ENCODE results near the gene ZNF485.
"Not testable (repeated sequence)": the region's sequence is repeated elsewhere in the genome, so short reads cannot be mapped to it uniquely, and the experiment has no call there.

ZNF485 gene

DNA sequence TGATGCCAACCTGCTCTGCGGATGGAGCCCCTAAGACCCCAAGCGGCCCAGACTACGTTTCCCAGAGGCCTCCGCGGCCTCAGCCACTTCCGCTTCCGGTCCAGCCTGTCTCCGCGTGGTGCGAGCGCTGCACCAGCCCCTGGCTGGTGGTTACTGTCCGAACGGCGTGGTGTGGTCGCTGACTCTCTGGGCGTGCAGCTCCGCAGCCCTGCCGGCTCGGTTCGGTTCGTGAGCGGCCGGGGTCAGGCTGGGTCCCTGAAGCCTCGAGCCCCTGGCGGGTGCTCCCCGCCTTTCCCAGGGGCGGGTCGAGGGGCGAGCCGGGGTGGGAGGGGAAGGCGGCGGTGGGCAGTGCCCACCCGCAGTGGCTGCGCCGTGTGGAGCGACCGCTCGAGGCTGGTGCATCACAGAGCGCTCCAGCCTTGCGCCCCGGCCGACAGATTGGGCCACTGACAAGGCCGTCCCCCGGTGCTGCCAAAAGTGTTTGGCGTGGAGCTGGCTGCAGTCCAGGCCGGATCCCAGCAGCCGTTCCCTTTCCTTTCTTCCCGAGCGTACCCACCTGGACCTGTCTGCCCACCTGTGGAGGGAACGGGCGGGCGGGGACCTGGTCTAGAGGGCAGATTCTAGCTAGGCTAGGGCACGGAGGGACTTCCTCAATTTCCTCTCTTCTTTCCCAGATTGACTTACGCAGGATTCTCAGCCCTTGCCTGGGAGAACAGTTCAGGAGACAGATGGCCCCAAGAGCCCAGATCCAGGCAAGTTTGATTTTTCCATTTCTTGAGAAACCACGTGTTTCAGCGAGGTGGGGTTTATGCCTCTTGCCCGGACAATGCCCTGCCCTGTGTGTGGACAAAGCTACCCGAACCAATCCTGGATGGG lies at the start of gene ZNF485:
TSS of gene ZNF485 (plus strand) at position 116 of the 876 bp plus-strand sequence. CDS start at position 729, 613 bp downstream.
- DNase-seq: peak; percentile 73

DNA sequence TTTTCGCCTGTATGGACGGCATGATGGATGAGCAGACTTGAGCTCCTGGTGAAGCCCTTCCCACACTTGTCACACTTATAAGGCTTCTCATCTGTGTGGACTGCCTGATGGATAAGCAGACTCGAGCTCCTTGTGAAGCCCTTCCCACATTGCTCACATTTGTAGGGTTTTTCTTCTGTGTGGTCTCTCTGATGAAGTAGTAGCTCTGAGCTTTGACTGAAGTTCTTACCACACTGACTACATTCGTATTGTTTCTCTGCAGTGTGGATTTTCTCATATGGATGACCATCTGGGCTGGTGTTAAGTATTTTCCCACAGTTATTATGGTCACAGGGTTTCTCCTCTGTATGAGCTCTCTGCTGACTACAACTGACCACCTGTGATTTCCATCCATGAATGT lies 49.0 kb upstream of the ZNF485 start:
- no peak for DNase-seq

DNA sequence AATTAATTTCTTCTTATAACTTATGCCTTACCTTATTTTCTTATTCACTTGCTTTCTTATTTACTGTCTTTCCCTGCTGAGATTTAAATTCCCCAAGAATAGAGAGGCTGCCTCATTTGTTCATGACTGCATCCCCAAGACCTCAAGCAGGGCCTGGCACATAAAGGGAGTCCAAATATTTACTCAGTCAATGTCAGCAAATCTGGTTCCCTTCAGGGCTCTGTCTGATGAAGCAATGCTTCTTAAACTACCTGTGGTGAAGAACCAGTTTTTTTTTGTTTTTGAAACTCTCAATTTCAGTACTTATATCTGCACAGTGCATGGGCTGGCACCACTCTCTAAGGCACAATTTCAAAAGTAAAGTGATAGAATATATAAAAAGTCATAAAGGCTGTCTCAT lies 36.6 kb upstream of the ZNF485 start:
- DNase-seq: no peak

DNA sequence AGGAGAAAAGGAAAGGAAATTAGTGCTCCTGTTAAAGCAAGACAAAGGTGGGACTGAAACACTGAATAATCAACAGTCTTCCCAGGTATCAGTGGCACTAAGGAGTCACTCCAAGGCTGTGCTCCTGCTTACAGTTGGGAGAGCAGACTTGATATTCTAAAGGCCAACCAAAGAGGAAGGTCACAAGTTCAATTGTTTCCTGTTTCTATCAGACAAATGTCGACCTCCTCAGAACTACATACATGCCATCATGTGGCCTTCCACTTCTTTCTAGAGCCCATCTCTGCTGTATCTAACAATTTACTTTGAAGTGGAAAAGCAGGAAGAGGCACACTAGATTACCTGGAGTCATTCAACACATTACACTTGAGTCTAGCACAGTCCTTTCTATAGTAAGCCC lies 35.3 kb upstream of the ZNF485 start:
- DNase-seq: no peak

DNA sequence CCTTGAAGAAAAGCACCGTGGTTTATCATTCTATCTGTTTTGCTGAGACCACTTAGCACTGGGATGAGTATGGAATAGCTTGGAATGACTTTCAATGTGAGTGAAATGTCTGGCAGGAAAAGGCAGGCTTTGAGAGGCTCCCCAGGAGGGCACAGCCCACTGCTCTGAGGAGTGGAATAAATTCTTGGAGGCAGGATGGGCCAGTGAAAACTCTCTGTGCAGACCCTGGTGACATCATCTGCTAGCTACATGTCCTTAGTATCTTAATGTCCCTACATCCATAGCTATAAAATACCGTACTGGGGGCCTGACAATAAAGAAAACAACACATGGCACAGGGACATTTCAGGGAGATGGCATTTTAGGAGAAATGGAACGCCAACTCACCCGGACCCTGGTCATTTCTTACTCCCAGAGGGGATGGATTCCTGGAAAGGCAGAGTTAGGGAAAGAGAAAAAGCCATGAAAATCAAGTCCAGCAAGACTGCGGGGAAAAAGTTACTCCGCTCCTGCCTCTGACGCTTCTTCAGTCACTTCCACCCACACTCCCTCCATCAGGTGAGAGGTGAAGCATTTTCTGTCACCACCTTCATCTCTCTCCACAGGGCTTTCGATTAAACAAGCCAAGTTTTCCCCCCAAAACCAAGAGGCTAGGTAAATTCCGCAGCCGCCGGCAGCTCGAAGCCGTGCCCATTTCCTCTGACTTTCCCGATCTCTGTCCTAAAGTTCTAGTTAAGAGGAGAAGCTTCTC lies 32.8 kb upstream of the ZNF485 start:
- no peak for DNase-seq

DNA sequence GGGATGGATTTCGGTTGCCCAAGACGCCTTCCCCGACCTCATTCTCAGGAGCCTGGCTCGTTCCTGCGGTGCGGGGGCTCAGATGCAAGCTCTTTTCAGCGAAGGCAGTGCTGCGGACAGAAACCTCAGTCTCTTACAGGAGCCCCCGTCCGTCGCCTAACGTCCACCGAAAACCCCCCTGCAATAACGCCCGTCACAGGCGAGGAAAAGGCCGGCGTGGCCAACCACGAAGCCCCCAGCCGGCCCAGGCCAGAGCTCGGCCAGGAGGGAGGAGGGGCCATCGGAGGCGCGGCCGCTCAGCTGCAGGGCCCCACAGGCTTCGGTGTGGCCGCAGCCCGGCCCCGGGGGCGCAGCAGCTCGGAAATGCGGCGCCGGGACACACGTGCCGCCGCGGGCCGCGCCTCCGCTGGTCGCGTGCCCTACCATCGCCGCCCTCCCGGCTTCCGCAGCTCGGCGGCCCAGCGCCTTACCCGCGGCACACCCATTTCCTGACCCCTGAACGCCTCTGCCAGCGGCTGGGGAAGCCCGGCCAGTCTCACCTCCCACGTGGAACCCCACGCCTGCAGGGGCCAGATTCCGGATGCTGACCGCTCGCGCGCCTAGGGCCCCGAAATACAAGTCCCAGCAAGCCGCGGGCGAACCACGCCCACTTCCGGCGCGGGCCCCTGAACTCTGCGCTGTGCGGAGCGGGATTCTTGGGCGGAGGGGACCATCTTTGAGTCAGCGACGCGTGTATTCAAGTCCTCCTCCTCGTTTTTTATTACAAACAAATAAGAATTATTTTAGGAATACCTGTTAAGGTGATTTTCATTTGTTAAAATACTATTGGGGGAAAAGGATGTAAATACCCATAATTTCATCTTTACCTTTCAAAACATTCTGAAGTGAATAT lies 32.0 kb upstream of the ZNF485 start, which contains the start of gene ZNF239:
TSS of gene ZNF239 (minus strand) at position 616 of the 892 bp plus-strand sequence. CDS start 16,537 bp downstream, outside the sequence.
- DNase-seq: peak; percentile 77

DNA sequence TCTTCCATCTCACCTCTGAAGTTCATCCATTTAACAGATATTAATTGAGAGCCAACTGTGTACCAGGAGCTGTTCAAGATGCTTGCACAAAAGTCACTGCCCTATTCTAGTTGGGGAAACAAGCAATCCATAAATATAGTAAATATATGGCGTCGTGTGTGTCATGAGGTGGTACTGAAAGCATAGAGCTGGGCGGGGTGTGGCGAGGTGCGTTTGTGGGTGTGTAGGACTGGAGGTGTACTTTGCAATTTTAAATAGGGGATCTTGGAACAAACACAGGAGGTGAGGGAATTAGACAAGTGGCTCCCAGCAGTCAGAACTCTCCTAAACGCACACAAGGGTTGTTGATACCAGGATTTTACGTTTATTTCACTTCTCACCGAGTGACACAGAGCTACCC lies 31.3 kb upstream of the ZNF485 start:
- DNase-seq: no peak

DNA sequence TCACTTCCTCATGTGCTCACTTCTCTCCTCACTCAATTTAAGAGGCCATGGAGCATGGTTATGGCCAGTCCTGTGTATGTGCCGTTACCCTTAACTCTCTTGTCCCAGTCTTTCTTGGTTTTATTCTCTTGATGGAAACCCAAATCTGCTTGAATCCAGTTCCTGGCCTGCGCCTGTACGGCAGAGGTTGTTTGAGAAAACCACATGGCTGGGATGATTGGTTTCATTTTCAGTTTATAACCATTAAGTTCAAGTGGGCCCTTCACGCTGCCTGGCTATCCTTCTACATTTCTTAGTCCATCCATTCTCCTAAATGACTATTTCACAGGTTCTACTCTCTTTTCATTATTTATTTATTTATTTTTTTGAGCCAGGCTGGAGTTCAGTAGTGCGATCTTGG lies 30.2 kb upstream of the ZNF485 start:
- no peak for DNase-seq

DNA sequence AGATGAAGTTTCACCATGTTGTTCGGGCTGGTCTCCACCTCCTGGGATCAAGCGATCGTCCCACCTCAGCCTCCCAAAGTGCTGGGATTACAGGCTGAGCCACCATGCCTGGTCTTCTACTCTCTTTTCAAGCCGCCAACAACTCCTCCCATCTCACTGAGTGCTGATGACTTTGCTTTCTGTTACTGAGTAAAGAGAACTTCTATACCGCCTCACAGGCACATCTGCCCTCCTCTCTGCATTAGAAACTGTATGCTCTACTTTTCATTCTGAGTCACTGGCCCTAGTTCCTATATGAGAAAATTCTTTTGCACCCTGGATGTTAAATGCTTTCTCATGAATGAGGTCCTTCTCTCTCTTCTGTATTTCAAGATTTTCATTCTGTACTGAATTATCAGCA lies 29.7 kb upstream of the ZNF485 start:
- DNase-seq: peak; percentile 9

DNA sequence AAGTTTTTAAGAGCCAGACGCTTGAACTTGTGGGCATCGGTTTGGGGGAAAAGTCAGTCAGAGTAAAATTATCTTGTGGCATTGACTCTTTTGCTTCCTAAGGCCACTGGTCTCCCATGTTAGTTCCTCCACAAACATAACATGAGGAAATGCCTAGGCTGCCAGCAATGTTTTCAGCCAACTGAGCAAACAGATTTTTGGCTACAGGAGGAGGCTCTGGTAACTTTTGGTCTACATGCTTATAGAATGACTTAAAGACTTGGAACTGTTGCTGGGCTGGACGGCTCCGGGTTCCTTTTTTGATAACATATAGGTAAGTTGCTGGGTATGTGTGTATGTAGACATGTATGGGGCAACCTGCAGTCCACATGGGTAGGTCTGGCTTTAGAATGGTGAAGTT lies 22.2 kb upstream of the ZNF485 start:
- DNase-seq: no peak

DNA sequence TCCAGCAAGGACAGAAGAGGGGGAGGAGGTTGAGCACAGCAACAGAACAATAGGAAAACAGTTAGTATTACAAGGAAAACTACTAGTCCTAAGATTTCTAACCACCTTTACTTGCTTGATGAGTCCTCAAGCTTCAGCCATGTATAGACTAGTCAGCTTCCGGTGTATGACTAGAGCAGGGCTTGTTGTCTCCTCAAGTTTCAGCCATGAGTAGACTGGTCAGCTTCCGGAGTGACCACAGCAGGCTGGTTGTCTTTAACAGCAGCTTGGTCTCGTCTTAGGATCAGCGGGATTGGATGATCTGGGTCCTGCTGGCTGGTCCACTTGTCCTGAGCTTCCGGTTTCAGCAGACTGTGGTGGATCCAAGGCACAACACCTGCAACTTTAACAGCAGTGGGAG lies 21.2 kb upstream of the ZNF485 start:
- no peak for DNase-seq

DNA sequence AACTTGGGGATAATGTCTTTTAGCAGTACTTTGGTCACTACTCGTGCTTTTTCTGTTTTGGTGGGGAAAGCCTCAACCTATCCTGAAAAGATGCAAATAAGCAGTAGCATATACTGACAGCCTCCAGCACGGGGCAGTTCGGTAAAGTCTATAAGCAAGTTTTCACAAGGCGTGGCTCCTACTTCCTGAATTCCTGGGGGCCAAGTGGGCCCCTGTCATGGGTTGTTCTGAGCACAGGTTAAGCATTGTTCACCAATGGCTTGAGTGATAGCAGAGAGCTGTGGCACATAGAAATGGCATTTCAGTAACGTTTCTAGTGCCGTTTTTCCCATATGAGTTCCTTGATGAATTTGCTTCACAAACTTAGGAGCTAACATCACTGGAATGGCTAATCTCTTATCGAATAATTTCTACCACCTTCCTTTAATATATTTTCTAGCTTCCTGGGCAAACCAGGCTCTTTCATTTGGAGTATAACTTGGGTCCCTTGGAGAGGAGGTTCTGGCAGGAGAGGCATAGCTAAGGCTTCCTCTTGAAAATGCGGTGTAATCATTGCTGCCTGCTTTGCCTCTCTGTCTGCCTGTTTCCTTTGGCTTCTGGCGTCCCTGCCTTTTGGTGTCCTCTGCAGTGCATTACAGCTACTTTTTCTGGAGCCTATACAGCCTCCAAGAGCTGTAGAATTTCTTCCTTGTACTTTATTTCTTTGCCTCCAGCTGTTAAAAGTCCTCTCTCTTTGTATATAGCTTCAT lies 20.1 kb upstream of the ZNF485 start:
- no peak for DNase-seq

DNA sequence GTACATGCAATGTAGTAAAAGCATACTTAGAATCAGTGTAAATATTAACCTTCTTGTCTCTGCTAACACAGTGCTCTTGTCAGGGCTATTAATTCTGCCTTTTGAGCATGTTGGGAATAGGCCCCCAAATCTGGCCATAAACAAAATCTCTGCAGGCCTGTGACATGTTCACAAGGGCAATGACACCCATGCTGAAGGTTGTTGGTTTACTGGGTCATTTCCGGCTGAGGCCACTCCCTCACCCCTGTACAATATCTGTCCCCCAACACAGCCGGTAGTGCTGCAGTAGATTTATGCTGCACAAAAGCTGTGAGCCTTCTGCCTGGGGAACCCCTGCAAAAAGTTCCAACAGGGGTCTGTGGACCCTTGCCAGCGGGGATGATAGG lies 19.5 kb upstream of the ZNF485 start:
- DNase-seq: not testable (repeated sequence)

DNA sequence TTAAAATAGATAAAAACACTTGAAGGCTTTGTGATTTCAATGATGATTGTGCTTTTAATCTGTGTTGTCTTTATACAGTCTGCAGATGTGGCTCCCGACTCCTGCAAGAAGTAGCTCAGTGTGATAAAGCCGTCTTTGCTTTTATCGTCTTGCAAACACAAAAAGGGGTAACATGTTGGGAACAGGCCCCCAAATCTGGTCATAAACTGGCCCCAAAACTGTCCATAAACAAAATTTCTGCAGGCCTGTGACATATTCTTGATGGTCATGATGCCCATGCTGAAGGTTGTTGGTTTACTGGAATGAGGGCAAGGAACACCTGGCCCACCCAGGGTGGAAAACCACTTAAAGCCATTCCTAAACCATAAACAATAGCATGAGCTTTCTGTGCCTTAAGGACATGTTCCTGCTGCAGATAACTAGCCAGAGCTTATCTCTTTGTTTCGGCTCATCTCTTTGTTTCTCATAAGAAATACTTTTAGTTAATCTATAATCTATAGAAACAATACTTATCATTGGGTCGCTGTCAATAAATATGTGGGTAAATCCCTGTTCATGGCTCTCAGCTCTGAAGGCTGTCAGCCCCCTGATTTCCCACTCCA lies 14.8 kb upstream of the ZNF485 start:
- DNase-seq: no peak

DNA sequence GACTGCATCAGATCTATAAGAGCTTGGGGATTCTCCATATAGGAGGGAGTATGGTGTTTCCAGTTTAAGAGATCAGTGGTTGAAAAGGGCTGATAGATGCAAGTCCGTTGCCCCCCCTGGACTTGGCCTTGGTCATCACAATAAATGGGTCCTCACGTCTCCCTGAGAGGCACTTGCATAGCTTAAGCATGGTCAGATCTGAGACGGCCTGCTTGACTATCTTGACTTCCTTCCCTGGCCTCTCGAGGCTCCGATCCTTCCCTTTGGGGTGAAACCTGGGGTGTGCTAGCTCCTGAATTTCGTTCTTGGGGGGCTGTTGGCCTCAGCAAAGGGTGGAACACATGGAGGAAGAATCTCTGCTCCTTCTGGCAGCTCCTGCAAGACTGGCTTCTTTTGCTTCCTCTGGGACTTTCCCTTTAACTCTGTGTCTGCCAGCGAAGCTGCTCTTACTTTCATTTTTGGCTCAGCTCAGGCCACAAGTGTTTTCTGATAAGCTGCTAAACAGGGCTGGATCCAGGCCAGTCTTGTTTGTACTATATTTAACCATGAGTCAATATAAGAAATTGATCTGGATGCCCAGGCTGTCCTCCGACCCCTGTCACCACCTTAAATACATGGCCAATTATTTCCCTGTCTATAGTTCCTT lies 11.2 kb upstream of the ZNF485 start:
- DNase-seq: peak; percentile 79

DNA sequence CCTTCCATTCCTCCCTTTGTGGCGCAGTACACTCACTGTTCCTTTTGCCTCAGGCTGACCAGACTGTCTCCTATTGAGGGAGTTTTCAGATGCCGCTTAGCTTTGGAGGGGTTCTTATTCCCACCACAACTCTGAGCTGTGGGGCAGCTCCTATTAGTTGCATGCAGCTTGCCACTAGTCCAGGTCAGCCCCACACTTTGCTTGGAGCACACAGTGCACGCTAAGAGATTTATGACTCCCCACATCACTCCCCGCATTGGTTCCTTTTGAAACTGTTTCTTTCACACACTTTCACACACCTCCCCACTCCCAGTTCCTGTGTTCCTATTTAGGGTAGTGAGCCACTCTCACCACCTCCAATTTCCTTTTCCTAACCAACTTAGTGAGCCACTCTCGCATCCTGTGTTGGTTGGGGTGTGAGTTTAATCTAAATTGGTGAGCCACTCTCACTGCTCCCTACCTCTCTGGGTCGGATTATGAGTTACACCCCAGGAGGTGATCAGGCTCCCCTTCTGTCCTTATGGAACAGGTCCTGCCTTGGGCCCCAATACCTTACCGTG lies 10.4 kb upstream of the ZNF485 start:
- peak; percentile 71 for DNase-seq

DNA sequence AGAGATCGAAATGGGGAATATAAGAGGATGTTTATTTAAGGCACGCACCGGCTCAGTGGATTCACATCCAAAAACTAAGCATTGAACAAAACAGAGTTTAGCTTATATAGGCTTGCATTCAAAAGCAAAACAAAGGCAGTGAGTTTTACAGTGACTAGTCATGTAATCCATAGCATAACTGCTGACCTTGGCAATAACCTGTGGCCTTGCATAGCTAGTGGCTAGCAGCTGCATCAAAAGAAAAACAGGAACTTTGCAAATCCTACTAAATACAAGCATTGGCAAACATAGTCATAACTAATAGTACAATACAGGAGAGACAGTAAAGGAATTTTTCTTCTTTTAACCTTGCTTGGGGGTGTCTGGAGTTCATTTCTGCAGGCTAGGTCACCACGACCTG lies 9.7 kb upstream of the ZNF485 start:
- no peak for DNase-seq

DNA sequence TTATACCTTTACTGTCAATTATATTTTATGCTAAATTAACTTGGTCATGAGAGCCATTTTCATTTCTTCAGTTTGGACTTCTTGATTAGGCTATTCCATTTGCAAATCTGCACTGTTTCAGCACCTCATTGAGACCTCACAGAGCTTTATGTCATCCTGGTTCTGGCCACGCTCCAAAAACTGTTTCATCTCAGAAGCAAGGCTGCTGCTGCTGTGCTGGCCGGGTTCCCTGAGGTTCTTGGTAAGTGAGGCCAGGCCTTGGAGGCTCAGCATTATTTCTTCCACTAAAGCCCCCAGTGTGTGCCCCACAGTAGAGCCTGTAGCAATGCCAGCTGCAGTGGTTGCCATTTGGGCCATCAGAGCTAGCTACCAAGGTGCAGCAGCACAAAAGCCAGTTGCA lies 7.8 kb upstream of the ZNF485 start:
- no peak for DNase-seq

DNA sequence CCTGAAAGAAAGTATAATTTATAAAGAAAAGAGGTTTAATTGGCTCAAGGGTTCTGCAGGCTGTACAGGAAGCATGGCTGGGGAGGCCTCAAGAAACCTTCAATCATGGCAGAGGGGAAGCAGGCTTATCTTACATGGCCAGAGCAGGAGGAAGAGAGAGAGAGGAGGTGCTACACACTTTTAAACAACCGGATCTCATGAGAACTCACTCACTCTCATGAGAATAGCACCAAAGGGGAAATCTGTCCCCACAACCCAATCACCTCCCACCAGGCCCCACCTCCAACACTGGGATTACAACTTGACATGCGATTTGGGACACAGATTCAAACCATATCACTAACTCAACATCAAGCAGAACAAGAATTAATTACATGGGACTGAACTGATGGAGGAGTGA lies 6.9 kb upstream of the ZNF485 start:
- no peak for DNase-seq

DNA sequence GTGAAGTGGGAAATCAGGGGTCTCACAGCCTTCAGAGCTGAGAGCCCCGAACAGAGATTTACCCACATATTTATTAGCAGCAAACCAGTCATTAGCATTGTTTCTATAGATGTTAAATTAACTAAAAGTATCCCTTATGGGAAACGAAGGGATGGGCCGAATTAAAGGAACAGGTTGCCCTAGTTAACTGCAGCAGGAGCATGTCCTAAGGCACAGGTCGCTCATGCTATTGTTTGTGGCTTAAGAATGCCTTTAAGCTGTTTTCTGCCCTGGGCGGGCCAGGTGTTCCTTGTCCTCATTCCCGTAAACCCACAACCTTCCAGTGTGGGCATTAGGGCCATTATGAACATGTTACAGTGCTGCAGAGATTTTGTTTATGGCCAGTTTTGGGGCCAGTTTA lies 4.7 kb upstream of the ZNF485 start:
- not testable (repeated sequence) for DNase-seq

DNA sequence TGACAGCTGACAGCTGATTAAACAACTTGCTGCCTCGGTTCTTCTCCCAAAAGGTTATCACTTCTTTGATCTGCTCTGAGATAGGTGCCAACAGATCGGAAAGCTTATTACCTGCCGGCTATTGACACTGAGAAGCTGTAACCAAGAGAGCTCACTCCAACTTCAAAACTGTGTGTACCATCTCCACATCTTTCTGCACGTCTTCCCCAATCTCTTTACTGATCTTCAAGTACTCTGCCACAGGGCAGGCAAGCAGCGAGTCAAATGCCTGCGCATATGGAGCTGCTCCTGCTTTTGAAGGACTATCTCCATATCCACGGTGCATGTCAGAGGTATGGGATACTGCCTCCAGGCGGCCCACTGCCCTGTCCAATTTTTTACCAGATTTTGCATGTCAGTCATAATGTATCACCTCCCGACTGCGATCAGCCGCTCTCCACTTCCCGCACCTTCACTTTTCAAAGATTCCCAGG lies 352 bp upstream of the ZNF485 start:
- no peak for DNase-seq

All from activated CD4-positive, alpha-beta T cell treated with anti-CD3 and anti-CD28 coated beads, Interleukin-10, Interleukin-2, amounts not matched to agents 100 ng/mL and 50 ng/mL, durations not matched to agents 16 hours and 8 hours (primary cell).